ENCODE results near the gene USB1. TPM values are rescaled to one million over a fixed set of nuclear protein-coding genes. Genes with fewer than 3 reads are reported as not detected.

USB1 gene
- total RNA-seq, 3 donors from 2014 or later (not counting 1 experiment from before 2014, with no cell fraction given) = 64.7 to 86.0 (median 84.8) TPM

GRCh38 chr16:58019866-58020538 lies 18.8 kb downstream of the USB1 start:
- no peak overlapping the region for H3K27ac ChIP-seq (ENCODE audit: low read length)
- peaks cover 23% of the 10 kb centered on the region for H3K36me3 ChIP-seq (ENCODE audit: control insufficient read depth, insufficient read depth, low read length)
- ATAC-seq (no peak), DNase-seq (no peak)
- H3K4me1 ChIP-seq (ENCODE audit: control insufficient read depth, insufficient read depth, low read length) = peaks cover 10% of the 10 kb centered on the region
- intact Hi-C loops (cut with micrococcal nuclease) = loop anchor here (2.0 to 10.0 kb wide), 3 partner anchors 107 to 287 kb away; partner anchors contain the start of gene CSNK2A2
- Mint-ChIP-seq H3K27ac (peak overlapping the region in 1 of 2 donors; percentile 37), H3K9me3 (no peaks in the 10 kb centered on the region), H3K27me3 (ENCODE audit: low read depth in 2 of 2) (peaks cover 0 to 3% of the 10 kb centered on the region in 2 donors), H3K36me3 (no peaks in the 10 kb centered on the region), H3K4me1 (peaks cover 0 to 15% of the 10 kb centered on the region in 2 donors), H3K4me3 (no peak overlapping the region)
- no peaks in the 10 kb centered on the region for H3K27me3 ChIP-seq (ENCODE audit: control insufficient read depth, insufficient read depth, low read length)
- 86% methylated on average over 8 of the region's 8 CpGs for WGBS (ENCODE audit: insufficient coverage)
- TF ChIP-seq CTCF (IDR thresholded peaks at IDR 0.05) = no peak
- no peak overlapping the region for H3K4me3 ChIP-seq (ENCODE audit: low read length)
- H3K9me3 ChIP-seq (ENCODE audit: control insufficient read depth, insufficient read depth, low read length) = no peaks in the 10 kb centered on the region

- peak; percentile 81 for TF ChIP-seq CTCF (IDR thresholded peaks at IDR 0.05)
- WGBS (ENCODE audit: insufficient coverage) = 72% methylated on average over 8 of the region's 8 CpGs
These were observed 19.7 kb downstream of the USB1 start for GRCh38 chr16:58020628-58021521.

GRCh38 chr16:58021661-58022551 lies 20.7 kb downstream of the USB1 start:
- H3K9me3 Mint-ChIP-seq = no peaks in the 10 kb centered on the region
- H3K27ac Mint-ChIP-seq = no peak overlapping the region
- no peak for TF ChIP-seq CTCF (IDR thresholded peaks at IDR 0.05)
- Histone ChIP-seq H3K27ac (ENCODE audit: low read length) (no peak overlapping the region), H3K4me1 (ENCODE audit: control insufficient read depth, insufficient read depth, low read length) (peaks cover 21% of the 10 kb centered on the region), H3K27me3 (ENCODE audit: control insufficient read depth, insufficient read depth, low read length) (peaks cover 5% of the 10 kb centered on the region), H3K4me3 (ENCODE audit: low read length) (no peak overlapping the region), H3K36me3 (ENCODE audit: control insufficient read depth, insufficient read depth, low read length) (peaks cover 22% of the 10 kb centered on the region), H3K9me3 (ENCODE audit: control insufficient read depth, insufficient read depth, low read length) (no peaks in the 10 kb centered on the region)
- no peak for ATAC-seq
- no peaks in the 10 kb centered on the region for H3K36me3 Mint-ChIP-seq
- peaks cover 0 to 4% of the 10 kb centered on the region in 2 donors for H3K27me3 Mint-ChIP-seq (ENCODE audit: low read depth in 2 of 2)
- no peak overlapping the region for H3K4me3 Mint-ChIP-seq
- peaks cover 0 to 17% of the 10 kb centered on the region in 2 donors for H3K4me1 Mint-ChIP-seq
- WGBS (ENCODE audit: insufficient coverage) = 94% methylated on average over 8 of the region's 8 CpGs
- intact Hi-C loops (cut with micrococcal nuclease) = loop anchor here (2.0 to 10.0 kb wide), 3 partner anchors 105 to 285 kb away; partner anchors contain the start of gene CSNK2A2
- no peak for DNase-seq

More at GRCh38 chr16:58020628-58021521, 19.7 kb downstream of the USB1 start:
- Mint-ChIP-seq H3K27me3 (ENCODE audit: low read depth in 2 of 2) (peaks cover 0 to 4% of the 10 kb centered on the region in 2 donors), H3K4me3 (no peak overlapping the region), H3K4me1 (peaks cover 0 to 17% of the 10 kb centered on the region in 2 donors), H3K9me3 (no peaks in the 10 kb centered on the region), H3K36me3 (no peaks in the 10 kb centered on the region), H3K27ac (peak overlapping the region in 1 of 2 donors; percentile 37)
- H3K27ac ChIP-seq (ENCODE audit: low read length) = no peak overlapping the region
- peak; percentile 58 to 67 (median 63) for ATAC-seq
- no peaks in the 10 kb centered on the region for H3K27me3 ChIP-seq (ENCODE audit: control insufficient read depth, insufficient read depth, low read length)
- peaks cover 22% of the 10 kb centered on the region for H3K36me3 ChIP-seq (ENCODE audit: control insufficient read depth, insufficient read depth, low read length)
- no peak overlapping the region for H3K4me3 ChIP-seq (ENCODE audit: low read length)
- no peaks in the 10 kb centered on the region for H3K9me3 ChIP-seq (ENCODE audit: control insufficient read depth, insufficient read depth, low read length)
- peaks cover 14% of the 10 kb centered on the region for H3K4me1 ChIP-seq (ENCODE audit: control insufficient read depth, insufficient read depth, low read length)
- intact Hi-C loops (cut with micrococcal nuclease) = loop anchor here (2.0 to 10.0 kb wide), 3 partner anchors 106 to 286 kb away; partner anchors contain the start of gene CSNK2A2
- DNase-seq = peak; percentile 50 to 81
